Vagina (tissue), 2 donors: ENCODE data around the gene THADA. TPM values are rescaled to one million over a fixed set of nuclear protein-coding genes. Genes with fewer than 3 reads are reported as not detected.

Experiments used
- DNase-seq, 2 donors: peaks; one replicate each; pipeline ENCODE4 v3.0.0-alpha.2; 2017; ENCODE audit errors: extremely low spot score in 2 of 2
- H3K27ac ChIP-seq: fragments of 200-600 bp; sonication (generic); one replicate; pipeline ENCODE4 v1.5.1; 2019
- H3K27me3 ChIP-seq: fragments of 200-600 bp; sonication (generic); one replicate; pipeline ENCODE4 v1.5.1; 2019
- H3K36me3 ChIP-seq, 2 donors: fragments of 200-600 bp; sonication (generic); one replicate each; pipeline ENCODE4 v1.5.1; 2017 to 2019
- H3K4me1 ChIP-seq: fragments of 200-600 bp; sonication (generic); one replicate; pipeline ENCODE4 v1.5.1; 2019
- H3K4me3 ChIP-seq, 2 donors: fragments of 200-600 bp; sonication (generic); 1 replicate in 1 of 2; 2 replicates in 1 of 2; pipeline ENCODE4 v1.5.1; 2016 to 2019
- H3K9me3 ChIP-seq: fragments of 200-600 bp; sonication (generic); one replicate; pipeline ENCODE4 v1.5.1; 2019
- POLR2A ChIP-seq, 2 donors: fragments of 450-650 bp; IDR thresholded peaks; one replicate each; pipeline ENCODE4 v1.6.1; 2017; ENCODE audit warnings: antibody characterized with exemption in 2 of 2, mild to moderate bottlenecking in 2 of 2, moderate library complexity in 2 of 2
- POLR2AphosphoS5 ChIP-seq, 2 donors: sonication (generic); formaldehyde crosslinking; IDR thresholded peaks; one replicate each; pipeline ENCODE4 v1.9.0; 2017; ENCODE audit warnings: antibody characterized with exemption in 2 of 2, mild to moderate bottlenecking in 2 of 2, low read depth in 1 of 2; ENCODE audit not compliant: insufficient read depth in 1 of 2
- intact Hi-C: fragments of 100-400 bp; cut with DNase I; formaldehyde crosslinking; loops from one replicate; pipeline ENCODE4 v1.15.1; 2023
- total RNA-seq: library from RNA; depleted of rRNA; stranded (reverse); fragments of >200 nt; gene quantifications from one replicate; pipeline ENCODE4 v1.2.3, GENCODE V29; 2016
- TF ChIP-seq, protein P1 (sequence below), 3 experiments: fragments of 450-650 bp in 2 of 3; fragments of 200-600 bp in 1 of 3; sonication (generic) in 1 of 3; IDR thresholded peaks; one replicate each; pipeline ENCODE4 v1.5.1; 2017 to 2019; ENCODE audit warnings: antibody characterized with exemption in 3 of 3, mild to moderate bottlenecking in 2 of 3, moderate library complexity in 2 of 3

The THADA gene
- total RNA-seq, 1 donor from 2014 or later = 32.2 TPM

GRCh38 chr2:43238176-43238575, 357.7 kb downstream of the THADA start:
- Histone ChIP-seq H3K4me3 (no peak overlapping the region), H3K36me3 (no peaks in the 10 kb centered on the region), H3K9me3 (no peaks in the 10 kb centered on the region), H3K4me1 (peaks cover 8% of the 10 kb centered on the region), H3K27ac (no peak overlapping the region), H3K27me3 (no peaks in the 10 kb centered on the region)
- intact Hi-C loops = no loop called here
- DNase-seq = no peak
- no peak for TF ChIP-seq POLR2A (IDR thresholded peaks at IDR 0.05)
- TF ChIP-seq, protein P1, sequence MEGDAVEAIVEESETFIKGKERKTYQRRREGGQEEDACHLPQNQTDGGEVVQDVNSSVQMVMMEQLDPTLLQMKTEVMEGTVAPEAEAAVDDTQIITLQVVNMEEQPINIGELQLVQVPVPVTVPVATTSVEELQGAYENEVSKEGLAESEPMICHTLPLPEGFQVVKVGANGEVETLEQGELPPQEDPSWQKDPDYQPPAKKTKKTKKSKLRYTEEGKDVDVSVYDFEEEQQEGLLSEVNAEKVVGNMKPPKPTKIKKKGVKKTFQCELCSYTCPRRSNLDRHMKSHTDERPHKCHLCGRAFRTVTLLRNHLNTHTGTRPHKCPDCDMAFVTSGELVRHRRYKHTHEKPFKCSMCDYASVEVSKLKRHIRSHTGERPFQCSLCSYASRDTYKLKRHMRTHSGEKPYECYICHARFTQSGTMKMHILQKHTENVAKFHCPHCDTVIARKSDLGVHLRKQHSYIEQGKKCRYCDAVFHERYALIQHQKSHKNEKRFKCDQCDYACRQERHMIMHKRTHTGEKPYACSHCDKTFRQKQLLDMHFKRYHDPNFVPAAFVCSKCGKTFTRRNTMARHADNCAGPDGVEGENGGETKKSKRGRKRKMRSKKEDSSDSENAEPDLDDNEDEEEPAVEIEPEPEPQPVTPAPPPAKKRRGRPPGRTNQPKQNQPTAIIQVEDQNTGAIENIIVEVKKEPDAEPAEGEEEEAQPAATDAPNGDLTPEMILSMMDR (IDR thresholded peaks at IDR 0.05) = no peak

DNA sequence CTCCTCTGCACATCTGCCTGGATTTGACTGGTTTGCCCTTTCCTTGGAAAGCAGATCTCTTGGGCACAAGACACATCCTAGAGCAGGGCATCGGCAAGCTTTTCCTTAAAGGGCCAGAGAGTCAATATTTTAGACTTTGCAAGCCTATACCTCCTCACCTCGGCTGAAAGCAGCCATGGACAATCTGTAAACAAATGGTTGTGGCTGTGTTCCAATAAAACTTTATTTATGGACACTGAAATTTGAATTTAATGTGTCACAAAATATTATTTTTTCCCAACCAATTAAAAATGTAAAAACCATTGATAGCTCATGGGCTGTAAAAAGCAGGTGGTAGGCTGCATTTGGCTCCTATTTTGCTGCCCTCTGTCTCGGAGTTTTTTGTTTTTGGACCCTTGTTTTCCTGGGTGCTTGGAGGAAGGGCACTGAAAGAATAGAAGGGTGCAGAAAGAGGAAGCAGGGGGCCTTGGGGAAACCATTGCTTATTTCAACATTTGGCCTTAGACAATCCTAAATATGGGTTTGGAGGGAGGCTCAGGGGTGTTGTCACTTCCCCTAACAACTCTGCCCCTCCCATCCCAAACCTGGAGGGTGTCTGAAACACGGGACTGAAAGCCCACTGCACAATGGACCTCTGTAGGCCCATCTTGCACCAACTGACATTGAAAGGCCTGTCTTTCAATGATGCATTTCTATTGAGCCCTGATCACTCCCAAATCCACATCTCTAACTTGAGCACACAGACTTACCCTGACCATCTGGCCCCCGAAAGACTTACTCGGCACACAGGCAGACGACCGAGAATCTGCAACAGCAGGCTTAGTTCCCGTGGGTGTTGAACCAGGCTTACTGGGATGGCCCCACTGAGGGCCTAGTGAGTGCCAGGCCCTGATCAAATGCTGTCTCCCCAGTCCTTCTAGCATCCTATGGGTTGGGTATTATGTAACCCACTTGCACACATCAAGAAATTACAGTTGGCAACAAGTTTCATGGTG, 362.3 kb downstream of the THADA start:
- TF ChIP-seq, protein P1 (IDR thresholded peaks at IDR 0.05) = no peak
- TF ChIP-seq POLR2A (IDR thresholded peaks at IDR 0.05) (no peak), POLR2AphosphoS5 (IDR thresholded peaks at IDR 0.05; ENCODE audit: insufficient read depth in 1 of 2, low read depth in 1 of 2) (no peak)
- no peaks in the 10 kb centered on the region for H3K27me3 ChIP-seq
- H3K9me3 ChIP-seq = no peaks in the 10 kb centered on the region
- no peak for DNase-seq
- no peak overlapping the region for H3K27ac ChIP-seq
- no peak overlapping the region for H3K4me3 ChIP-seq
- intact Hi-C loops = no loop called here
- H3K36me3 ChIP-seq = peaks cover 0 to 9% of the 10 kb centered on the region in 2 donors
- peaks cover 19% of the 10 kb centered on the region for H3K4me1 ChIP-seq

DNA sequence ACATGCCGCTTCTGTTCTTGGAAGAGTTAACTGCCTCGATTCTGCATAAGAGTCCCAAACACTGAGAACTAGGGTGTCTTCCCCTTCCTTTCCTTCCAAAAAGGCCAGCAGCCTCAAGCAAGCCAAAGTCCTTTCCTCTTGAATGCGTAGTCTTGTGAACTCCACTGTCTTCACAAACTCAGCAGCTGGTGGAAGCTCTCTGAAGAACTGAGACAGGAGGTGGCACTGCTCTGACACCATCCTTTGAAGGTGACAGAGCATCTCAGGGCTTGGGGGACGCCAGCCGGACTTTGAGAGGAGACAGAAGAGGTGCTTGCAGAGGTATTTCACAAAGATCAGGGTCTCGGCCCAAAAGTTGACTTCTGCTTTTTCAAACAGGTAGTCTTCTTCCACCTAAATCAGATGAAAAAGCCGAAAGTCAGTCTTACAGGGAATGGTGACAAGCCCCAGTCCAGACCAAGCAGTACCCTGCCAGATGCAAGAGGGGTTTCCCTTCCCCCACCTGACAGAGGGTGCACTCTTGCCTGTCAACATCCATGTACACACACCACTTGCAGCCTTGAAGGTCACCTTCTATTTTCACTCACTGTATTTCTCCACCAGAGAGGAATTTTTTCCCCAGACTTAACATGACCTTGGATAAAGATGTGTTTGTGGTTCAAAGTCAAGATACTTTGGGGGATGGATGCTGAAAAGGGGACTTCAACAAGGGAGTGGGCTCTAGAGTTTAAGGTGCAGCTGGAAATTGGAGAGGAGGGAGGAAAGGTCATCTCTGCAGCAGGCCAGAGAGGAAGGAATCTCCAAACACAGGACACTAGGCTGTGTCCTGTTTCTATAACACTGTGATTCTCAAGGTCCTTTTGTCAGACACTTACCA, 364.6 kb downstream of the THADA start:
- no peak for DNase-seq
- Histone ChIP-seq H3K36me3 (peaks cover 0 to 9% of the 10 kb centered on the region in 2 donors), H3K27me3 (no peaks in the 10 kb centered on the region), H3K4me1 (peaks cover 21% of the 10 kb centered on the region), H3K27ac (no peak overlapping the region), H3K4me3 (no peak overlapping the region), H3K9me3 (no peaks in the 10 kb centered on the region)
- TF ChIP-seq POLR2AphosphoS5 (IDR thresholded peaks at IDR 0.05; ENCODE audit: insufficient read depth in 1 of 2, low read depth in 1 of 2) (no peak), POLR2A (IDR thresholded peaks at IDR 0.05) (no peak)
- TF ChIP-seq, protein P1 (IDR thresholded peaks at IDR 0.05) = no peak
- intact Hi-C loops = loop anchor here (2.0 kb wide), 1 partner anchor 254 kb away; no protein-coding TSS in a partner anchor

- TF ChIP-seq POLR2A (IDR thresholded peaks at IDR 0.05) = no peak
- no peak for TF ChIP-seq POLR2AphosphoS5 (IDR thresholded peaks at IDR 0.05; ENCODE audit: insufficient read depth in 1 of 2, low read depth in 1 of 2)
- DNase-seq = no peak
- H3K4me3 ChIP-seq = no peak overlapping the region
- H3K4me1 ChIP-seq = peaks cover 21% of the 10 kb centered on the region
- H3K36me3 ChIP-seq = peaks cover 0 to 13% of the 10 kb centered on the region in 2 donors
- H3K9me3 ChIP-seq = no peaks in the 10 kb centered on the region
- intact Hi-C loops = loop anchor here (2.0 kb wide), 1 partner anchor 254 kb away; no protein-coding TSS in a partner anchor
- no peaks in the 10 kb centered on the region for H3K27me3 ChIP-seq
- H3K27ac ChIP-seq = no peak overlapping the region
Observed at GRCh38 chr2:43230351-43230885, 365.4 kb downstream of the THADA start.
